WTC11 (cell line): ENCODE measurements around the gene FHL5.

Source experiments
- FOXJ3 ChIP-seq: sonication (generic); formaldehyde crosslinking; IDR thresholded peaks from 2 replicates; pipeline ENCODE4 v1.9.0; 2021; ENCODE audit warnings: missing genetic modification reagents, mild to moderate bottlenecking, borderline replicate concordance
- GABPB1 ChIP-seq: sonication (generic); formaldehyde crosslinking; IDR thresholded peaks from 2 replicates; pipeline ENCODE4 v1.8.1; 2023; ENCODE audit warnings: mild to moderate bottlenecking, missing genetic modification reagents
- JUN ChIP-seq: sonication (generic); formaldehyde crosslinking; IDR thresholded peaks from 2 replicates; pipeline ENCODE4 v1.8.0; 2023; ENCODE audit warnings: mild to moderate bottlenecking, missing genetic modification reagents
- SMAD4 ChIP-seq: sonication (generic); formaldehyde crosslinking; IDR thresholded peaks from 2 replicates; pipeline ENCODE4 v1.8.0; 2022; ENCODE audit warnings: mild to moderate bottlenecking, missing genetic modification reagents
- SP1 ChIP-seq: sonication (generic); formaldehyde crosslinking; conservative IDR thresholded peaks from 2 replicates; pipeline ENCODE4 v1.8.1; 2022; ENCODE audit warnings: missing genetic modification reagents
- ZNF121 ChIP-seq: sonication (generic); formaldehyde crosslinking; IDR thresholded peaks from 2 replicates; pipeline ENCODE4 v1.8.0; 2023; ENCODE audit warnings: missing genetic modification reagents
- ZNF317 ChIP-seq: sonication (generic); formaldehyde crosslinking; IDR thresholded peaks from 2 replicates; pipeline ENCODE4 v1.8.1; 2023; ENCODE audit warnings: low read depth, mild to moderate bottlenecking, moderate library complexity, missing genetic modification reagents, borderline replicate concordance
- ZNF396 ChIP-seq: fragments of 250-450 bp; sonication (Bioruptor Pico); IDR thresholded peaks from 2 replicates; pipeline ENCODE4 v1.8.0; 2021; ENCODE audit warnings: mild to moderate bottlenecking, moderate library complexity, borderline replicate concordance
- TF ChIP-seq, protein P1 (sequence below): sonication (generic); formaldehyde crosslinking; IDR thresholded peaks from 2 replicates; pipeline ENCODE4 v1.8.1; 2022; ENCODE audit warnings: mild to moderate bottlenecking, moderate library complexity, missing genetic modification reagents
- TF ChIP-seq, protein P2 (sequence below): fragments of 200-600 bp; IDR thresholded peaks from 2 replicates; pipeline ENCODE4 v1.8.0; 2022; ENCODE audit warnings: antibody characterized with exemption
- TF ChIP-seq, protein P3 (sequence below): sonication (generic); formaldehyde crosslinking; conservative IDR thresholded peaks from 2 replicates; pipeline ENCODE4 v1.8.1; 2022; ENCODE audit warnings: mild to moderate bottlenecking, missing genetic modification reagents
- TF ChIP-seq, protein P4 (sequence below): sonication (generic); formaldehyde crosslinking; IDR thresholded peaks from 2 replicates; pipeline ENCODE4 v1.8.0; 2023; ENCODE audit warnings: missing genetic modification reagents
- TF ChIP-seq, protein P5 (sequence below): sonication (generic); formaldehyde crosslinking; IDR thresholded peaks from 2 replicates; pipeline ENCODE4 v1.8.1; 2023; ENCODE audit warnings: mild to moderate bottlenecking, missing genetic modification reagents, borderline replicate concordance

DNA sequence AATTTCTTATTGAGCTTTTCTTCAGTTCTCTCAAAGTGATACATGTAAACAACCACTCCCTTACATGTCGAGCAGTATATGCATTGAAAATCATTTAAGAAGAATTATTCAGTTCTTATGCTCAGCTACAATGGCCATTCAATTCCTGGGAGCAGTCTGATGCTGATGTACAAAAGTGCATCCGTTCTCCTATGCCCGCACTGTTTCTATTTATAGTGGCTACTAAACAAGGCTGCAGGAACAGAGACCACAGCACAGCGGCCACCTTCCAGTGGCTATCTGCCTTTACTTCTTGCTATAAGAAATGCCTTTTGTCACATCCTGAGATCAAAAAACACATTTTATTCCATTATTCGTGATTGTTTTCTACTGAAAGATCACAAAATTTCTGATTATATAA is 82.2 kb downstream of the FHL5 start:
- TF ChIP-seq, protein P1, sequence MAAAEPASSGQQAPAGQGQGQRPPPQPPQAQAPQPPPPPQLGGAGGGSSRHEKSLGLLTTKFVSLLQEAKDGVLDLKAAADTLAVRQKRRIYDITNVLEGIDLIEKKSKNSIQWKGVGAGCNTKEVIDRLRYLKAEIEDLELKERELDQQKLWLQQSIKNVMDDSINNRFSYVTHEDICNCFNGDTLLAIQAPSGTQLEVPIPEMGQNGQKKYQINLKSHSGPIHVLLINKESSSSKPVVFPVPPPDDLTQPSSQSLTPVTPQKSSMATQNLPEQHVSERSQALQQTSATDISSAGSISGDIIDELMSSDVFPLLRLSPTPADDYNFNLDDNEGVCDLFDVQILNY (CRISPR knock-in tag) = no peak
- TF ChIP-seq, protein P2, sequence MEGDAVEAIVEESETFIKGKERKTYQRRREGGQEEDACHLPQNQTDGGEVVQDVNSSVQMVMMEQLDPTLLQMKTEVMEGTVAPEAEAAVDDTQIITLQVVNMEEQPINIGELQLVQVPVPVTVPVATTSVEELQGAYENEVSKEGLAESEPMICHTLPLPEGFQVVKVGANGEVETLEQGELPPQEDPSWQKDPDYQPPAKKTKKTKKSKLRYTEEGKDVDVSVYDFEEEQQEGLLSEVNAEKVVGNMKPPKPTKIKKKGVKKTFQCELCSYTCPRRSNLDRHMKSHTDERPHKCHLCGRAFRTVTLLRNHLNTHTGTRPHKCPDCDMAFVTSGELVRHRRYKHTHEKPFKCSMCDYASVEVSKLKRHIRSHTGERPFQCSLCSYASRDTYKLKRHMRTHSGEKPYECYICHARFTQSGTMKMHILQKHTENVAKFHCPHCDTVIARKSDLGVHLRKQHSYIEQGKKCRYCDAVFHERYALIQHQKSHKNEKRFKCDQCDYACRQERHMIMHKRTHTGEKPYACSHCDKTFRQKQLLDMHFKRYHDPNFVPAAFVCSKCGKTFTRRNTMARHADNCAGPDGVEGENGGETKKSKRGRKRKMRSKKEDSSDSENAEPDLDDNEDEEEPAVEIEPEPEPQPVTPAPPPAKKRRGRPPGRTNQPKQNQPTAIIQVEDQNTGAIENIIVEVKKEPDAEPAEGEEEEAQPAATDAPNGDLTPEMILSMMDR = no peak
- TF ChIP-seq, protein P3, sequence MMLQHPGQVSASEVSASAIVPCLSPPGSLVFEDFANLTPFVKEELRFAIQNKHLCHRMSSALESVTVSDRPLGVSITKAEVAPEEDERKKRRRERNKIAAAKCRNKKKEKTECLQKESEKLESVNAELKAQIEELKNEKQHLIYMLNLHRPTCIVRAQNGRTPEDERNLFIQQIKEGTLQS (CRISPR knock-in tag) = no peak
- TF ChIP-seq, protein P4, sequence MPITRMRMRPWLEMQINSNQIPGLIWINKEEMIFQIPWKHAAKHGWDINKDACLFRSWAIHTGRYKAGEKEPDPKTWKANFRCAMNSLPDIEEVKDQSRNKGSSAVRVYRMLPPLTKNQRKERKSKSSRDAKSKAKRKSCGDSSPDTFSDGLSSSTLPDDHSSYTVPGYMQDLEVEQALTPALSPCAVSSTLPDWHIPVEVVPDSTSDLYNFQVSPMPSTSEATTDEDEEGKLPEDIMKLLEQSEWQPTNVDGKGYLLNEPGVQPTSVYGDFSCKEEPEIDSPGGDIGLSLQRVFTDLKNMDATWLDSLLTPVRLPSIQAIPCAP = no peak
- TF ChIP-seq FOXJ3 (no peak), ZNF121 (CRISPR knock-in tag) (no peak), JUN (no peak), GABPB1 (CRISPR knock-in tag) (no peak), ZNF317 (CRISPR knock-in tag) (no peak), SMAD4 (CRISPR knock-in tag) (no peak), SP1 (no peak), ZNF396 (CRISPR knock-in tag) (no peak)
- TF ChIP-seq, protein P5, sequence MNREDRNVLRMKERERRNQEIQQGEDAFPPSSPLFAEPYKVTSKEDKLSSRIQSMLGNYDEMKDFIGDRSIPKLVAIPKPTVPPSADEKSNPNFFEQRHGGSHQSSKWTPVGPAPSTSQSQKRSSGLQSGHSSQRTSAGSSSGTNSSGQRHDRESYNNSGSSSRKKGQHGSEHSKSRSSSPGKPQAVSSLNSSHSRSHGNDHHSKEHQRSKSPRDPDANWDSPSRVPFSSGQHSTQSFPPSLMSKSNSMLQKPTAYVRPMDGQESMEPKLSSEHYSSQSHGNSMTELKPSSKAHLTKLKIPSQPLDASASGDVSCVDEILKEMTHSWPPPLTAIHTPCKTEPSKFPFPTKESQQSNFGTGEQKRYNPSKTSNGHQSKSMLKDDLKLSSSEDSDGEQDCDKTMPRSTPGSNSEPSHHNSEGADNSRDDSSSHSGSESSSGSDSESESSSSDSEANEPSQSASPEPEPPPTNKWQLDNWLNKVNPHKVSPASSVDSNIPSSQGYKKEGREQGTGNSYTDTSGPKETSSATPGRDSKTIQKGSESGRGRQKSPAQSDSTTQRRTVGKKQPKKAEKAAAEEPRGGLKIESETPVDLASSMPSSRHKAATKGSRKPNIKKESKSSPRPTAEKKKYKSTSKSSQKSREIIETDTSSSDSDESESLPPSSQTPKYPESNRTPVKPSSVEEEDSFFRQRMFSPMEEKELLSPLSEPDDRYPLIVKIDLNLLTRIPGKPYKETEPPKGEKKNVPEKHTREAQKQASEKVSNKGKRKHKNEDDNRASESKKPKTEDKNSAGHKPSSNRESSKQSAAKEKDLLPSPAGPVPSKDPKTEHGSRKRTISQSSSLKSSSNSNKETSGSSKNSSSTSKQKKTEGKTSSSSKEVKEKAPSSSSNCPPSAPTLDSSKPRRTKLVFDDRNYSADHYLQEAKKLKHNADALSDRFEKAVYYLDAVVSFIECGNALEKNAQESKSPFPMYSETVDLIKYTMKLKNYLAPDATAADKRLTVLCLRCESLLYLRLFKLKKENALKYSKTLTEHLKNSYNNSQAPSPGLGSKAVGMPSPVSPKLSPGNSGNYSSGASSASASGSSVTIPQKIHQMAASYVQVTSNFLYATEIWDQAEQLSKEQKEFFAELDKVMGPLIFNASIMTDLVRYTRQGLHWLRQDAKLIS = no peak
